Mesenchymal stem cell (in vitro differentiated cells and primary cell): Measurements from ENCODE around the gene KCNJ10.
A peak's percentile ranks its signal among the peaks of the same experiment; 100 is the strongest.

Experiments
- DNase-seq: peaks from one replicate; pipeline ENCODE4 v3.0.0-alpha.2; 2013
- H2AFZ ChIP-seq: one replicate; pipeline ENCODE4 v1.6.1; 2013; ENCODE audit warnings: low read depth, mild to moderate bottlenecking, control low read depth, inconsistent platforms, low read length, moderate library complexity
- H2AK5ac ChIP-seq: 2 replicates; pipeline ENCODE4 v1.6.1; 2013; ENCODE audit warnings: low read length, moderate library complexity, mild to moderate bottlenecking, inconsistent platforms; ENCODE audit not compliant: severe bottlenecking
- H2BK120ac ChIP-seq: one replicate; pipeline ENCODE4 v1.6.1; 2013; ENCODE audit warnings: low read depth, mild to moderate bottlenecking, inconsistent platforms, low read length, moderate library complexity
- H2BK12ac ChIP-seq, 2 experiments: one replicate each; pipeline ENCODE4 v1.6.1; 2013; ENCODE audit warnings: inconsistent platforms in 2 of 2, low read length in 2 of 2, mild to moderate bottlenecking in 2 of 2, moderate library complexity in 2 of 2, control low read depth in 1 of 2
- H2BK15ac ChIP-seq: one replicate; pipeline ENCODE4 v1.6.1; 2013; ENCODE audit warnings: mild to moderate bottlenecking, low read depth, inconsistent platforms; ENCODE audit not compliant: poor library complexity, severe bottlenecking
- H2BK5ac ChIP-seq: 2 replicates; pipeline ENCODE4 v1.6.1; 2013; ENCODE audit warnings: low read depth, mild to moderate bottlenecking, low read length, control low read depth, inconsistent platforms; ENCODE audit not compliant: poor library complexity, severe bottlenecking
- H3K14ac ChIP-seq, 2 experiments: one replicate each; pipeline ENCODE4 v1.6.1; 2013; ENCODE audit warnings: inconsistent platforms in 2 of 2, low read length in 2 of 2, control low read depth in 1 of 2, mild to moderate bottlenecking in 1 of 2, moderate library complexity in 1 of 2
- H3K18ac ChIP-seq, 2 experiments: one replicate each; pipeline ENCODE4 v1.6.1; 2013; ENCODE audit warnings: inconsistent platforms in 2 of 2, low read length in 2 of 2, control low read depth in 1 of 2, low read depth in 1 of 2, mild to moderate bottlenecking in 1 of 2
- H3K23ac ChIP-seq, 2 experiments: one replicate each; pipeline ENCODE4 v1.6.1; 2013; ENCODE audit warnings: inconsistent platforms in 2 of 2, low read length in 2 of 2, mild to moderate bottlenecking in 2 of 2, moderate library complexity in 2 of 2, control low read depth in 1 of 2
- H3K27ac ChIP-seq: 2 replicates; pipeline ENCODE4 v1.5.1; 2013; ENCODE audit warnings: mild to moderate bottlenecking, moderate library complexity, low read length, control low read depth, inconsistent platforms; ENCODE audit not compliant: poor library complexity, severe bottlenecking
- H3K27me3 ChIP-seq, 2 experiments: 2 replicates each; pipeline versions ENCODE4 v1.6.1 to v1.7.0; 2013; ENCODE audit warnings: low read length in 2 of 2, mild to moderate bottlenecking in 2 of 2, moderate library complexity in 2 of 2, control low read depth in 1 of 2, inconsistent platforms in 1 of 2; ENCODE audit not compliant: control insufficient read depth in 1 of 2, insufficient read depth in 1 of 2
- H3K36me3 ChIP-seq, 2 experiments: 2 replicates each; pipeline versions ENCODE4 v1.6.1 to v1.7.0; 2013; ENCODE audit warnings: low read length in 2 of 2, control low read depth in 1 of 2, inconsistent platforms in 1 of 2, low read depth in 1 of 2, mild to moderate bottlenecking in 1 of 2; ENCODE audit not compliant: insufficient read depth in 2 of 2, control insufficient read depth in 1 of 2
- H3K4ac ChIP-seq, 2 experiments: one replicate each; pipeline ENCODE4 v1.6.1; 2013; ENCODE audit warnings: inconsistent platforms in 2 of 2, low read length in 2 of 2, mild to moderate bottlenecking in 2 of 2, moderate library complexity in 2 of 2, control low read depth in 1 of 2, low read depth in 1 of 2
- H3K4me1 ChIP-seq: 2 replicates; pipeline ENCODE4 v1.6.1; 2013; ENCODE audit warnings: low read depth, low read length, control low read depth; ENCODE audit not compliant: control insufficient read depth, insufficient read depth
- H3K4me2 ChIP-seq: 2 replicates; pipeline ENCODE4 v1.6.1; 2013; ENCODE audit warnings: low read length, mild to moderate bottlenecking, inconsistent platforms; ENCODE audit not compliant: poor library complexity, severe bottlenecking
- H3K4me3 ChIP-seq, 2 experiments: 2 replicates each; pipeline versions ENCODE4 v1.5.1 to v1.7.0; 2013; ENCODE audit warnings: low read length in 2 of 2, mild to moderate bottlenecking in 2 of 2, control low read depth in 1 of 2, low read depth in 1 of 2; ENCODE audit not compliant: insufficient read depth in 1 of 2
- H3K79me1 ChIP-seq: replicated peaks from 2 replicates; pipeline ENCODE4 v1.6.1; 2013; ENCODE audit warnings: mild to moderate bottlenecking, control low read depth, low read length, inconsistent platforms; ENCODE audit not compliant: poor library complexity, severe bottlenecking
- H3K9ac ChIP-seq: 2 replicates; pipeline ENCODE4 v1.7.0; 2013; ENCODE audit warnings: mild to moderate bottlenecking, low read length, moderate library complexity
- H3K9me3 ChIP-seq: 2 replicates; pipeline ENCODE4 v1.7.0; 2013; ENCODE audit warnings: mild to moderate bottlenecking, low read length; ENCODE audit not compliant: control insufficient read depth
- H4K8ac ChIP-seq: one replicate; pipeline ENCODE4 v1.6.1; 2013; ENCODE audit warnings: inconsistent platforms, mild to moderate bottlenecking, low read length, moderate library complexity
- H4K91ac ChIP-seq: one replicate; pipeline ENCODE4 v1.6.1; 2013; ENCODE audit warnings: mild to moderate bottlenecking, low read length, inconsistent platforms
- WGBS: methylation state at CpG from one replicate; pipeline ENCODE4 v1.1.7; 2013; ENCODE audit warnings: mixed read lengths; 5-methylcytosine and 5-hydroxymethylcytosine counted together

Gene KCNJ10

GRCh38 chr1:160082487-160082886, 12.5 kb upstream of the KCNJ10 start:
- no CpG with 5 or more reads among the region's 2 CpGs for WGBS
- Histone ChIP-seq H3K27me3 (peaks cover 54% of the 10 kb centered on the region in 2 experiments), H4K91ac (no peak overlapping the region), H3K4me2 (no peak overlapping the region), H3K18ac (no peak overlapping the region), H3K9ac (no peak overlapping the region), H3K4ac (no peak overlapping the region), H2BK5ac (no peak overlapping the region), H2BK12ac (no peak overlapping the region), H3K9me3 (no peaks in the 10 kb centered on the region), H3K36me3 (peaks cover 0 to 12% of the 10 kb centered on the region in 2 experiments), H2BK120ac (no peak overlapping the region), H3K27ac (no peak overlapping the region), H2BK15ac (no peak overlapping the region), H3K23ac (no peak overlapping the region), H2AK5ac (no peak overlapping the region), H3K14ac (no peak overlapping the region), H3K4me1 (peaks cover 7% of the 10 kb centered on the region), H3K79me1 (no peaks in the 10 kb centered on the region), H2AFZ (no peak overlapping the region), H3K4me3 (no peak overlapping the region), H4K8ac (no peak overlapping the region)
- DNase-seq, result no peak

GRCh38 chr1:160081261-160081936, 11.4 kb upstream of the KCNJ10 start, which contains the start of gene KCNJ9:
KCNJ9 (plus strand) TSS chr1:160081538; CDS start chr1:160084031, 2,493 bp downstream.
- H2AFZ ChIP-seq, result no peak within 1 kb of the TSS
- H3K4me1 ChIP-seq, result peaks cover 7% of the 10 kb centered on the region
- no peaks in the 10 kb centered on the region for H3K79me1 ChIP-seq
- no peak within 1 kb of the TSS for H3K9ac ChIP-seq
- no peak within 1 kb of the TSS for H3K23ac ChIP-seq
- no peak within 1 kb of the TSS for H3K14ac ChIP-seq
- no peak within 1 kb of the TSS for H3K18ac ChIP-seq
- no peak within 1 kb of the TSS for H2AK5ac ChIP-seq
- H3K4ac ChIP-seq, result no peak within 1 kb of the TSS
- no peak within 1 kb of the TSS for H4K8ac ChIP-seq
- no peak within 1 kb of the TSS for H2BK5ac ChIP-seq
- no peaks in the 10 kb centered on the region for H3K9me3 ChIP-seq
- H2BK120ac ChIP-seq, result no peak within 1 kb of the TSS
- H2BK15ac ChIP-seq, result no peak within 1 kb of the TSS
- no peak within 1 kb of the TSS for H3K27ac ChIP-seq
- H3K36me3 ChIP-seq, result peaks cover 0 to 9% of the 10 kb centered on the region in 2 experiments
- peaks cover 54 to 59% of the 10 kb centered on the region in 2 experiments for H3K27me3 ChIP-seq
- 31% methylated on average over 11 of the region's 14 CpGs for WGBS
- no peak within 1 kb of the TSS for H3K4me3 ChIP-seq
- H3K4me2 ChIP-seq, result no peak within 1 kb of the TSS
- no peak within 1 kb of the TSS for H2BK12ac ChIP-seq
- no peak within 1 kb of the TSS for H4K91ac ChIP-seq
- DNase-seq, result peak; percentile 20

GRCh38 chr1:160080381-160081100, 10.6 kb upstream of the KCNJ10 start:
- no peak overlapping the region for H3K9ac ChIP-seq
- H3K4me2 ChIP-seq, result no peak overlapping the region
- H3K23ac ChIP-seq, result no peak overlapping the region
- no peak overlapping the region for H2BK15ac ChIP-seq
- peaks cover 8% of the 10 kb centered on the region for H3K4me1 ChIP-seq
- WGBS, result 64% methylated on average over 5 of the region's 6 CpGs
- no peaks in the 10 kb centered on the region for H3K9me3 ChIP-seq
- H2BK5ac ChIP-seq, result no peak overlapping the region
- H2AFZ ChIP-seq, result no peak overlapping the region
- H2AK5ac ChIP-seq, result no peak overlapping the region
- H4K8ac ChIP-seq, result no peak overlapping the region
- no peak overlapping the region for H3K4ac ChIP-seq
- peaks cover 61 to 63% of the 10 kb centered on the region in 2 experiments for H3K27me3 ChIP-seq
- DNase-seq, result no peak
- H4K91ac ChIP-seq, result no peak overlapping the region
- H3K36me3 ChIP-seq, result peaks cover 0 to 9% of the 10 kb centered on the region in 2 experiments
- no peak overlapping the region for H2BK120ac ChIP-seq
- no peak overlapping the region for H2BK12ac ChIP-seq
- no peak overlapping the region for H3K18ac ChIP-seq
- no peaks in the 10 kb centered on the region for H3K79me1 ChIP-seq
- no peak overlapping the region for H3K27ac ChIP-seq
- no peak overlapping the region for H3K4me3 ChIP-seq
- H3K14ac ChIP-seq, result no peak overlapping the region

GRCh38 chr1:160079448-160079847, 9.5 kb upstream of the KCNJ10 start:
- WGBS, result 79% methylated on average over 4 of the region's 4 CpGs
- H2BK120ac ChIP-seq, result no peak overlapping the region
- H2BK12ac ChIP-seq, result no peak overlapping the region
- H3K27me3 ChIP-seq, result peaks cover 64 to 72% of the 10 kb centered on the region in 2 experiments
- H3K18ac ChIP-seq, result no peak overlapping the region
- H3K9me3 ChIP-seq, result no peaks in the 10 kb centered on the region
- no peak overlapping the region for H2BK15ac ChIP-seq
- H3K4me3 ChIP-seq, result no peak overlapping the region
- no peak overlapping the region for H4K91ac ChIP-seq
- peaks cover 8% of the 10 kb centered on the region for H3K4me1 ChIP-seq
- no peak overlapping the region for H3K14ac ChIP-seq
- H3K9ac ChIP-seq, result no peak overlapping the region
- H3K4me2 ChIP-seq, result no peak overlapping the region
- H3K27ac ChIP-seq, result no peak overlapping the region
- H3K36me3 ChIP-seq, result peaks cover 0 to 6% of the 10 kb centered on the region in 2 experiments
- H4K8ac ChIP-seq, result no peak overlapping the region
- no peak for DNase-seq
- no peak overlapping the region for H3K23ac ChIP-seq
- no peak overlapping the region for H3K4ac ChIP-seq
- no peak overlapping the region for H2AFZ ChIP-seq
- no peaks in the 10 kb centered on the region for H3K79me1 ChIP-seq
- no peak overlapping the region for H2AK5ac ChIP-seq
- H2BK5ac ChIP-seq, result no peak overlapping the region
